ENCODE results near the gene MRPL39.

DNA sequence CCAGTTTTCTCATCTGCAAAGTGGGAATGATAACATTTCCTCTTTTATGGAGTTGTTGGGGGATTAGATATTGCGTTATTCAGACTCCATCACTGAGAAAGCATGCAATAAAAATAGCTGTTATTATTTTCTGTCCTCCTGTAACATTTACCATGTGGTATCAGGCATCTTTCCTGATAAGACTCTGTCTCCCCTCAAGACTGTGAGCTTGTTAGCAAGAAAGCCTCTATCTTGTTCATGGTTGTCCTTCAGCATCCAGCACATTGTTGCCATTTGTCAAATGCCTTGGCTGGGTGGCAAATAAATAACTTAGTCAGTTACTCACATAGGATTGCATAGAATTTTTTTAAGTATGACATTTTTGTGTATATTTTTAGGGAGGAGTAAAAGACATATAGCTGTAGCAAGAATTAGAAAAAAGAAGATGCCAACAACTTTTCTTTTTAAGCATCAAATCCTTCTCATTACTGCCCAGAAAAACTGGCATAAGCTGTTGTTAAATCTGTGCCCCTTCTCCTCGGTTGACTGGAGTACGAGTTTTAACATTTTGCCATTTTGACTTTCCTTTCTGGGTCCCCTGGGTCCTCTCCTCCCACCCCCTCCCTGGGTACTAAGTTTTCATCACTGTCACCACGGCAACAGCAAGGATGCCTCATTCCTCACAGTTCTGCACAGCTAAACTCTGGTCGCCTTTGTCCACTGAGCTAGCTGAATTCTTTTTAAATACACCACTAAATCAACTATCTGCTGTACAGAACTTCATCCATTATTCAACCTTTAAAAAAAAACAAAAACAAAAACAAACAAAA lies 30.8 kb upstream of the MRPL39 start:
- no peak for TF ChIP-seq ZNF274 (IDR thresholded peaks at IDR 0.05; ENCODE audit: low read depth, low read length)
- no peak for TF ChIP-seq YY1 (IDR thresholded peaks at IDR 0.05; ENCODE audit: insufficient read depth, insufficient read length)
- TF ChIP-seq SUZ12 (IDR thresholded peaks at IDR 0.05; ENCODE audit: extremely low read depth, insufficient read depth, insufficient read length), result no peak
